ENCODE measurements around the gene EPB42.

The EPB42 gene

GRCh38 chr15:43266834-43267233, 46.0 kb upstream of the EPB42 start, which contains the start of gene TGM5:
TGM5 (minus strand) TSS chr15:43266928; CDS start chr15:43266849, 79 bp downstream.
- no peaks in the 10 kb centered on the region for H3K36me3 ChIP-seq (replicated peaks; ENCODE audit: low read depth, low read length)
- no peak within 1 kb of the TSS for H3K4me2 ChIP-seq (ENCODE audit: low read length)
- H3K27ac ChIP-seq (ENCODE audit: low read length): no peak within 1 kb of the TSS
- no peak for TF ChIP-seq EZH2phosphoT487 (IDR thresholded peaks at IDR 0.05; ENCODE audit: low read depth)
- TF ChIP-seq, protein P1, sequence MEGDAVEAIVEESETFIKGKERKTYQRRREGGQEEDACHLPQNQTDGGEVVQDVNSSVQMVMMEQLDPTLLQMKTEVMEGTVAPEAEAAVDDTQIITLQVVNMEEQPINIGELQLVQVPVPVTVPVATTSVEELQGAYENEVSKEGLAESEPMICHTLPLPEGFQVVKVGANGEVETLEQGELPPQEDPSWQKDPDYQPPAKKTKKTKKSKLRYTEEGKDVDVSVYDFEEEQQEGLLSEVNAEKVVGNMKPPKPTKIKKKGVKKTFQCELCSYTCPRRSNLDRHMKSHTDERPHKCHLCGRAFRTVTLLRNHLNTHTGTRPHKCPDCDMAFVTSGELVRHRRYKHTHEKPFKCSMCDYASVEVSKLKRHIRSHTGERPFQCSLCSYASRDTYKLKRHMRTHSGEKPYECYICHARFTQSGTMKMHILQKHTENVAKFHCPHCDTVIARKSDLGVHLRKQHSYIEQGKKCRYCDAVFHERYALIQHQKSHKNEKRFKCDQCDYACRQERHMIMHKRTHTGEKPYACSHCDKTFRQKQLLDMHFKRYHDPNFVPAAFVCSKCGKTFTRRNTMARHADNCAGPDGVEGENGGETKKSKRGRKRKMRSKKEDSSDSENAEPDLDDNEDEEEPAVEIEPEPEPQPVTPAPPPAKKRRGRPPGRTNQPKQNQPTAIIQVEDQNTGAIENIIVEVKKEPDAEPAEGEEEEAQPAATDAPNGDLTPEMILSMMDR (IDR thresholded peaks at IDR 0.05; ENCODE audit: low read depth, low read length): no peak
- H4K20me1 ChIP-seq (ENCODE audit: insufficient read depth, low read length): no peaks in the 10 kb centered on the region
- H3K4me1 ChIP-seq (ENCODE audit: low read length): peaks cover 21% of the 10 kb centered on the region
- no peak within 1 kb of the TSS for H3K4me3 ChIP-seq (ENCODE audit: low read length)
- H3K27me3 ChIP-seq (ENCODE audit: low read depth, low read length): peaks cover 14% of the 10 kb centered on the region; the same call in 1 of the 2 replicates
- H3K9ac ChIP-seq (ENCODE audit: low read length): no peak within 1 kb of the TSS
- no peaks in the 10 kb centered on the region for H3K79me2 ChIP-seq (ENCODE audit: low read length)
- no peaks in the 10 kb centered on the region for H3K9me3 ChIP-seq (ENCODE audit: insufficient read depth, low read length)
- no peak within 1 kb of the TSS for H2AFZ ChIP-seq (ENCODE audit: low read depth, low read length)

DNA sequence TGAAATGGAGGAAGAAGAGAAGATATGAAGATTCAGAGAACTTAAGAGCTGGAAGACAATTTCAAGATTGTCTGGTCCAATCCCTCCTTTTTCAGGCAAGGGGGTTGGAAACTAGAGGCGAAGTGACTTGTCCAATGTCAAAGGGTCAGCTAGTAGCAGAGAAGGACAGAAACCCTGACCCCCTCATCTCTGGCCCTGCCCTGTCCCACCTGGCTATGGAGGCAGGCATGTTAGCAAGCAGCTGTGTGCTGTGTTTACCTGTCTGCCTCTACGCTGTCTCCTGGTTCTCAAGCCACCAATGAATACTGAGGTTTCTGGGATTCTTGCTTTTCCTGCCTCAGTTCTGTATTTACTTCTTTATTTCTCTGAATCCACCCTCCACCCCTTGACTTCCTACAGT, 45.6 kb upstream of the EPB42 start:
- Histone ChIP-seq H3K4me2 (ENCODE audit: low read length) (no peak overlapping the region), H3K4me1 (ENCODE audit: low read length) (peaks cover 21% of the 10 kb centered on the region), H3K79me2 (ENCODE audit: low read length) (no peaks in the 10 kb centered on the region), H4K20me1 (ENCODE audit: insufficient read depth, low read length) (no peaks in the 10 kb centered on the region), H3K9ac (ENCODE audit: low read length) (no peak overlapping the region), H3K36me3 (replicated peaks; ENCODE audit: low read depth, low read length) (no peaks in the 10 kb centered on the region), H3K27me3 (ENCODE audit: low read depth, low read length) (peaks cover 14% of the 10 kb centered on the region; the same call in 1 of the 2 replicates), H2AFZ (ENCODE audit: low read depth, low read length) (no peak overlapping the region), H3K4me3 (ENCODE audit: low read length) (no peak overlapping the region), H3K27ac (ENCODE audit: low read length) (no peak overlapping the region), H3K9me3 (ENCODE audit: insufficient read depth, low read length) (no peaks in the 10 kb centered on the region)
- TF ChIP-seq, protein P1 (IDR thresholded peaks at IDR 0.05; ENCODE audit: low read depth, low read length): no peak
- no peak for TF ChIP-seq EZH2phosphoT487 (IDR thresholded peaks at IDR 0.05; ENCODE audit: low read depth)

- H3K79me2 ChIP-seq (ENCODE audit: low read length): no peaks in the 10 kb centered on the region
- no peak overlapping the region; the same call in 1 of the 2 replicates for H3K4me2 ChIP-seq (ENCODE audit: low read length)
- H3K36me3 ChIP-seq (replicated peaks; ENCODE audit: low read depth, low read length): no peaks in the 10 kb centered on the region
- H2AFZ ChIP-seq (ENCODE audit: low read depth, low read length): peak overlapping the region; percentile 33; the same call in 1 of the 2 replicates
- H4K20me1 ChIP-seq (ENCODE audit: insufficient read depth, low read length): no peaks in the 10 kb centered on the region
- no peaks in the 10 kb centered on the region for H3K9me3 ChIP-seq (ENCODE audit: insufficient read depth, low read length)
- no peak overlapping the region for H3K9ac ChIP-seq (ENCODE audit: low read length)
- H3K4me1 ChIP-seq (ENCODE audit: low read length): peaks cover 13% of the 10 kb centered on the region
- no peak for TF ChIP-seq EZH2phosphoT487 (IDR thresholded peaks at IDR 0.05; ENCODE audit: low read depth)
- TF ChIP-seq, protein P1 (IDR thresholded peaks at IDR 0.05; ENCODE audit: low read depth, low read length): no peak
- H3K4me3 ChIP-seq (ENCODE audit: low read length): no peak overlapping the region
- peaks cover 14% of the 10 kb centered on the region; the same call in 1 of the 2 replicates for H3K27me3 ChIP-seq (ENCODE audit: low read depth, low read length)
- H3K27ac ChIP-seq (ENCODE audit: low read length): no peak overlapping the region
Observed at GRCh38 chr15:43260011-43260615, 39.3 kb upstream of the EPB42 start.

DNA sequence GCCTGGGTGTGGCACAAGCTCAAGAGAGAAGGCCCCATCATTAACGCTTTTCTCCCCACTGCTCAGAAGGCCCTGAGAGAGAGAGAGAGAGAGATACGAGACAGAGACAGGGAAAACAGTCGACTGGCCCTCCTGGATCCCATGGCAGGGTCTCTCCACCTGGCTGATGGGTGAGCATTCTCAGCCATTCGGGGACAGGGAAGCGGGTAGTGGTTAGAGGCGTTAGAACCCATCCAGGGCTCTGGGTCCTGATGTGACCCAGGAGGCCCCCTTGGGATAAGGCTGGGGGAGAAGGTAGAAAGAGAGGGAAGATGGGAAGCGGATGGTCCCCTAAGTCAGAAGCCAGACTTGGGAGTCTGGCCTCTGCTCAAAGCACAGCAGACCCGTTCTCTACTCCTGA, 38.0 kb upstream of the EPB42 start:
- H4K20me1 ChIP-seq (ENCODE audit: insufficient read depth, low read length): no peaks in the 10 kb centered on the region
- peaks cover 26% of the 10 kb centered on the region for H3K4me1 ChIP-seq (ENCODE audit: low read length)
- H3K79me2 ChIP-seq (ENCODE audit: low read length): no peaks in the 10 kb centered on the region

More for the DNA sequence above, 38.0 kb upstream of the EPB42 start:
- TF ChIP-seq, protein P1 (IDR thresholded peaks at IDR 0.05; ENCODE audit: low read depth, low read length): no peak
- TF ChIP-seq EZH2phosphoT487 (IDR thresholded peaks at IDR 0.05; ENCODE audit: low read depth): no peak
- H3K9me3 ChIP-seq (ENCODE audit: insufficient read depth, low read length): no peaks in the 10 kb centered on the region
- no peaks in the 10 kb centered on the region for H3K36me3 ChIP-seq (replicated peaks; ENCODE audit: low read depth, low read length)
- no peak overlapping the region for H3K9ac ChIP-seq (ENCODE audit: low read length)
- peaks cover 12% of the 10 kb centered on the region; the same call in 1 of the 2 replicates for H3K27me3 ChIP-seq (ENCODE audit: low read depth, low read length)
- H3K4me3 ChIP-seq (ENCODE audit: low read length): no peak overlapping the region
- no peak overlapping the region for H3K27ac ChIP-seq (ENCODE audit: low read length)
- no peak overlapping the region for H2AFZ ChIP-seq (ENCODE audit: low read depth, low read length)
- no peak overlapping the region for H3K4me2 ChIP-seq (ENCODE audit: low read length)

Data from OCI-LY3 (cell line).